ENCODE measurements around the gene CD200.

Gene CD200

DNA sequence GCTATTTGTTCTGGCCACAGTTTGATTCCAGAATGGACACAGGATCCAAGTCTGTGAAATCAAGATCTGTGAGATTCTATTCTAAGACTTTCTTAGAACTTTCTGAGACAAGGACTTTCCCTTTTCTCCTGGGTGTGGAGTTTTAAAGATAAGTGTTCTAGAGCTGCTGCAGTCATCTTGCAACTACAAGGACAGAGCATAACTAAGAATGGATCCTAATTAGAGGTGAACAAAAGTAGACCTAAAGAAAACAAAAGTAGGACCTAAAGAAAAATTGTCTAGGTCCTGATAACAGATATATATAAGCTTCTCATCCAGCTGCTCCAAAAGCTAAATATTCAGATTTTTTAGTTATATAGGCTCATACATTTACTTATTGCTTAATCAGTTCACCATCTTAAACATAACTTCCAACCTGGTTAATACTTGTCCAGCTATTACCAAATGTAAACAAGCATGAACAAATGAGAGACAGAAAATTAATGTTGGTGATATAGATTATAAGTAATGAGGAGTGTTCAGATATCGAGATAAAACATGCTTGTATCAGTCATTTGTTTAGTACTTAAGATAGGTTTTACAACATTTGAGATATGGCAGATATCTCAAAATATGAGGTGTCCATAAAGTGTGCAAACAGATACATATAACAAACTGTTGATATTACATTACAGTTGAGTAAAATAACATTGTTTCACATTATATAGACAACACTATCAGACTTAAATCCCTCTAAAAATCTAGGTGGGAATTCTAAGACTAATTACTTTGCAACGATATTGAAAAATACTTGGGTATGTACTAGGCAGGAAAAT is 75.1 kb downstream of the CD200 start:
- DNase-seq (ENCODE audit: low spot score in 2 of 2) = no peak
- H3K9me3 ChIP-seq = no peaks in the 10 kb centered on the region
- H3K4me1 ChIP-seq = no peaks in the 10 kb centered on the region
- no peak overlapping the region for H3K4me3 ChIP-seq
- H3K36me3 ChIP-seq (replicated peaks) = no peaks in the 10 kb centered on the region
- in situ Hi-C loops (cut with MboI; ENCODE audit: low sequenced_read_pairs) = no loop called here
- H3K27me3 ChIP-seq (ENCODE audit: low read depth) = no peaks in the 10 kb centered on the region

DNA sequence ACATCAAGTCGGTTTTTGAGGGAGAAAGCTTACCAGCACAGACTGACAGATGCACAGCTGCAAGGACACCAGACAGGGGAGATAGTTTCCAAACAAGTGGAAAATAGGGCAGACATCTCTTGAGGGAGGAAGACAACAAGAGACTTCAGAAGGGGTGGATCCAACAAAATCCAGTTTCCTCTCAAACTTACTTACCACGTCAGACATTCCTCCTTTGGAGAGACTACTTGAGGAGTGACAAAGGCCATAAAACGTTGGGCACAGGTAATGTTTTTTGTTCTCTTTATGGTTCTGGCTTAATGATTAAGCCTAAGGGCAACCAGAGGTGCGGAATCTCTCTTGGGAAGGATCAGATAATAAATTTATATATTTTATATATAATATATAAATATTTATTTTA is 76.1 kb downstream of the CD200 start:
- no peak overlapping the region for H3K4me3 ChIP-seq
- no peaks in the 10 kb centered on the region for H3K9me3 ChIP-seq
- no peaks in the 10 kb centered on the region for H3K36me3 ChIP-seq (replicated peaks)
- in situ Hi-C loops (cut with MboI; ENCODE audit: low sequenced_read_pairs) = no loop called here
- DNase-seq (ENCODE audit: low spot score in 2 of 2) = no peak
- no peaks in the 10 kb centered on the region for H3K27me3 ChIP-seq (ENCODE audit: low read depth)
- H3K4me1 ChIP-seq = no peaks in the 10 kb centered on the region

GRCh38 chr3:112411425-112411824 is 78.5 kb downstream of the CD200 start:
- no peak for DNase-seq (ENCODE audit: low spot score in 2 of 2)
- Histone ChIP-seq H3K4me3 (no peak overlapping the region), H3K4me1 (no peaks in the 10 kb centered on the region), H3K27me3 (ENCODE audit: low read depth) (no peaks in the 10 kb centered on the region), H3K36me3 (replicated peaks) (no peaks in the 10 kb centered on the region), H3K9me3 (no peaks in the 10 kb centered on the region)
- in situ Hi-C loops (cut with MboI; ENCODE audit: low sequenced_read_pairs) = no loop called here
